Measurements from ENCODE around the gene ILF3.

- TF ChIP-seq, protein P1, sequence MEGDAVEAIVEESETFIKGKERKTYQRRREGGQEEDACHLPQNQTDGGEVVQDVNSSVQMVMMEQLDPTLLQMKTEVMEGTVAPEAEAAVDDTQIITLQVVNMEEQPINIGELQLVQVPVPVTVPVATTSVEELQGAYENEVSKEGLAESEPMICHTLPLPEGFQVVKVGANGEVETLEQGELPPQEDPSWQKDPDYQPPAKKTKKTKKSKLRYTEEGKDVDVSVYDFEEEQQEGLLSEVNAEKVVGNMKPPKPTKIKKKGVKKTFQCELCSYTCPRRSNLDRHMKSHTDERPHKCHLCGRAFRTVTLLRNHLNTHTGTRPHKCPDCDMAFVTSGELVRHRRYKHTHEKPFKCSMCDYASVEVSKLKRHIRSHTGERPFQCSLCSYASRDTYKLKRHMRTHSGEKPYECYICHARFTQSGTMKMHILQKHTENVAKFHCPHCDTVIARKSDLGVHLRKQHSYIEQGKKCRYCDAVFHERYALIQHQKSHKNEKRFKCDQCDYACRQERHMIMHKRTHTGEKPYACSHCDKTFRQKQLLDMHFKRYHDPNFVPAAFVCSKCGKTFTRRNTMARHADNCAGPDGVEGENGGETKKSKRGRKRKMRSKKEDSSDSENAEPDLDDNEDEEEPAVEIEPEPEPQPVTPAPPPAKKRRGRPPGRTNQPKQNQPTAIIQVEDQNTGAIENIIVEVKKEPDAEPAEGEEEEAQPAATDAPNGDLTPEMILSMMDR (IDR thresholded peaks at IDR 0.05), result no peak
- TF ChIP-seq POLR2A (IDR thresholded peaks at IDR 0.05), result no peak
Observed at GRCh38 chr19:10712045-10712444, 57.9 kb downstream of the ILF3 start.

Measured in lower leg skin (tissue), 3 donors.